Osteoblast (primary cell): ENCODE measurements around the gene IFIT5. TPM values are rescaled to one million over a fixed set of nuclear protein-coding genes. Genes with fewer than 3 reads are reported as not detected.

Source experiments
- DNase-seq: peaks from one replicate; pipeline ENCODE4 v3.0.0; 2011; ENCODE audit warnings: low spot score, mixed read lengths; ENCODE audit not compliant: insufficient read length; ENCODE audit errors: missing footprints
- H2AFZ ChIP-seq: 2 replicates; pipeline ENCODE4 v1.6.0; 2011; ENCODE audit warnings: mild to moderate bottlenecking, low read length
- H3K27ac ChIP-seq: 2 replicates; pipeline ENCODE4 v1.5.1; 2011; ENCODE audit warnings: mild to moderate bottlenecking, low read depth, low read length, moderate library complexity
- H3K27me3 ChIP-seq: 2 replicates; pipeline ENCODE4 v1.6.0; 2012; ENCODE audit warnings: mild to moderate bottlenecking, control low read depth, inconsistent platforms, low read length, moderate library complexity; ENCODE audit not compliant: insufficient read depth
- H3K36me3 ChIP-seq: 2 replicates; pipeline ENCODE4 v1.5.1; 2011; ENCODE audit warnings: mild to moderate bottlenecking, low read length, control low read depth, moderate library complexity; ENCODE audit not compliant: insufficient read depth
- H3K4me1 ChIP-seq: 2 replicates; pipeline ENCODE4 v1.5.1; 2011; ENCODE audit warnings: mild to moderate bottlenecking, low read length, control low read depth, moderate library complexity; ENCODE audit not compliant: insufficient read depth
- H3K4me2 ChIP-seq: 2 replicates; pipeline ENCODE4 v1.6.0; 2011; ENCODE audit warnings: mild to moderate bottlenecking, low read length; ENCODE audit not compliant: insufficient read depth
- H3K4me3 ChIP-seq: fragments of 200-600 bp; sonication (generic); 3 replicates; pipeline ENCODE4 v1.5.1; 2012; ENCODE audit warnings: mild to moderate bottlenecking, low read length, inconsistent platforms; ENCODE audit not compliant: insufficient read depth
- H3K79me2 ChIP-seq: 2 replicates; pipeline ENCODE4 v1.6.0; 2012; ENCODE audit warnings: mild to moderate bottlenecking, low read length, control low read depth, inconsistent platforms; ENCODE audit not compliant: insufficient read depth
- H3K9me3 ChIP-seq: 2 replicates; pipeline ENCODE4 v1.5.1; 2011; ENCODE audit warnings: low read depth, low read length, control low read depth
- H4K20me1 ChIP-seq: 2 replicates; pipeline ENCODE4 v1.6.0; 2012; ENCODE audit warnings: mild to moderate bottlenecking, low read length, control low read depth; ENCODE audit not compliant: insufficient read depth
- CTCF ChIP-seq: IDR thresholded peaks from 2 replicates; pipeline ENCODE4 v1.5.1; 2011; ENCODE audit warnings: mild to moderate bottlenecking, low read depth, low read length, moderate library complexity; ENCODE audit errors: extremely low read depth
- total RNA-seq: library from RNA; depleted of rRNA; stranded (reverse); fragments of >200 nt; gene quantifications from 2 replicates; pipeline ENCODE4 v1.2.3, GENCODE V29; 2012

Gene IFIT5
- total RNA-seq, 1 donor, result 39.1 TPM

GRCh38 chr10:89382757-89383156, 31.6 kb upstream of the IFIT5 start:
- H3K4me1 ChIP-seq, result no peaks in the 10 kb centered on the region
- H4K20me1 ChIP-seq, result no peaks in the 10 kb centered on the region
- H3K4me3 ChIP-seq, result no peak overlapping the region
- H3K27ac ChIP-seq, result no peak overlapping the region
- H3K9me3 ChIP-seq, result no peaks in the 10 kb centered on the region
- no peak for TF ChIP-seq CTCF
- no peak overlapping the region for H2AFZ ChIP-seq
- H3K27me3 ChIP-seq, result no peaks in the 10 kb centered on the region
- no peak overlapping the region for H3K4me2 ChIP-seq
- H3K36me3 ChIP-seq, result no peaks in the 10 kb centered on the region
- no peaks in the 10 kb centered on the region for H3K79me2 ChIP-seq
- no peak for DNase-seq

GRCh38 chr10:89384474-89385340, 29.7 kb upstream of the IFIT5 start:
- Histone ChIP-seq H2AFZ (no peak overlapping the region), H3K4me3 (no peak overlapping the region), H3K79me2 (no peaks in the 10 kb centered on the region), H3K4me2 (no peak overlapping the region), H3K27ac (no peak overlapping the region), H3K9me3 (no peaks in the 10 kb centered on the region), H3K36me3 (no peaks in the 10 kb centered on the region), H4K20me1 (no peaks in the 10 kb centered on the region), H3K4me1 (no peaks in the 10 kb centered on the region), H3K27me3 (no peaks in the 10 kb centered on the region)
- DNase-seq, result no peak
- no peak for TF ChIP-seq CTCF

- H3K27me3 ChIP-seq, result no peaks in the 10 kb centered on the region
- DNase-seq, result no peak
- H3K9me3 ChIP-seq, result no peaks in the 10 kb centered on the region
- H3K36me3 ChIP-seq, result no peaks in the 10 kb centered on the region
- no peaks in the 10 kb centered on the region for H4K20me1 ChIP-seq
- no peaks in the 10 kb centered on the region for H3K79me2 ChIP-seq
- H3K4me2 ChIP-seq, result no peak overlapping the region
- no peak overlapping the region for H3K27ac ChIP-seq
- TF ChIP-seq CTCF, result no peak
- H3K4me1 ChIP-seq, result peaks cover 17% of the 10 kb centered on the region
- no peak overlapping the region for H3K4me3 ChIP-seq
- no peak overlapping the region for H2AFZ ChIP-seq
Measured at GRCh38 chr10:89388806-89389205, 25.6 kb upstream of the IFIT5 start.

- no peak overlapping the region for H3K27ac ChIP-seq
- no peak for DNase-seq
- H3K36me3 ChIP-seq, result no peaks in the 10 kb centered on the region
- peaks cover 4% of the 10 kb centered on the region for H3K79me2 ChIP-seq
- TF ChIP-seq CTCF, result peak; percentile 54
- no peaks in the 10 kb centered on the region for H3K9me3 ChIP-seq
- H2AFZ ChIP-seq, result no peak overlapping the region
- H4K20me1 ChIP-seq, result no peaks in the 10 kb centered on the region
- H3K4me3 ChIP-seq, result no peak overlapping the region
- H3K4me1 ChIP-seq, result peaks cover 19% of the 10 kb centered on the region
- no peaks in the 10 kb centered on the region for H3K27me3 ChIP-seq
- H3K4me2 ChIP-seq, result no peak overlapping the region
Measured at GRCh38 chr10:89389254-89389653, 25.1 kb upstream of the IFIT5 start.
